GM19463 (cell line): Measurements from ENCODE around the gene CABP7.

ENCODE experiments used
- ATAC-seq: cut with Tn5 transposase; IDR thresholded peaks from one replicate; pipeline ENCODE4 v1.9.1; 2021; ENCODE audit warnings: mild to moderate bottlenecking, moderate library complexity; ENCODE audit not compliant: unreplicated experiment

The CABP7 gene

GRCh38 chr22:29722151-29722550 lies 2.3 kb downstream of the CABP7 start:
- ATAC-seq: no peak

DNA sequence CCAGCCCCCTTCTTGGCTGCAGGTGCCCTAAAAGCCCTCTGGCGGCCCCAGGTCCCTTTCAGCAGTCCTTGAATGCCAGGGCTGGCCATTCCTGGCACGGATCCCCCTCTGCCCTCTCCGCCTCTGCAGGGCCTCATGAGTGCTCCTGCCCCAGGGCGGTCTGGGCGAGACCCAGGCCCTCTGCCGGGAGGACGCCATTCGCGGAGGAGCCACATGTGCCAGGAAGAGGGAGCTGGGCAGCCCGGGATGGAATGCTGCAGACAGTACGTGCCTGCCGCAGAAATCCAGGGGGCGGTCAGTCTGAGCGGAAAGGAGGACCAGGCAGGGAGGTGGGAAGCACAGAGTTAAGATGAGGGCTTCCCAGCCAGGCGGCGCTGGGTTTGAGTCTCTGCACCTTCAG lies 2.8 kb downstream of the CABP7 start:
- ATAC-seq: no peak

- ATAC-seq: no peak
Measured at GRCh38 chr22:29723766-29724165, 4.0 kb downstream of the CABP7 start.

- ATAC-seq: no peak
Measured at GRCh38 chr22:29724843-29725242, 5.0 kb downstream of the CABP7 start.

- no peak for ATAC-seq
Measured at GRCh38 chr22:29726106-29726505, 6.3 kb downstream of the CABP7 start.

GRCh38 chr22:29726512-29727130 lies 6.8 kb downstream of the CABP7 start:
- ATAC-seq: no peak

DNA sequence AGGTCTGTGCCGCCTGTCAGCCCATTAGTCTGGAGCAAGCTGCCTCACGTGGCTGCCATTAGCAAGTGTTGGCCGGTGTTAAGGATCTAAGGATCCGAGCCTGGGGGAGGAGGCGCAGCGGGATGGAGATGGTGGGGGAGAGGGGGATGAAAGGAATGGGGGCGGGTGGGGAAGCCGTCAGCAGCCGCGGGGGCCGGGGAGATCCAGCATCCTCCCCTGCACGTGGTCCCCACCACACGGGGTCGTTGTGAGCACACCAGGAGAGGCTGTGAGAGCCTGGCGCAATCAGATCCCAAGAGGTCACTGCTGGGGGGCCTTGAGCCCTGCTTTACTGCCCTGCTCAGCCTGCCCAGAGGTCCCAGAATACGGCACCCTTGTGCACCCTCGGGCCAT lies 7.3 kb downstream of the CABP7 start:
- no peak for ATAC-seq

DNA sequence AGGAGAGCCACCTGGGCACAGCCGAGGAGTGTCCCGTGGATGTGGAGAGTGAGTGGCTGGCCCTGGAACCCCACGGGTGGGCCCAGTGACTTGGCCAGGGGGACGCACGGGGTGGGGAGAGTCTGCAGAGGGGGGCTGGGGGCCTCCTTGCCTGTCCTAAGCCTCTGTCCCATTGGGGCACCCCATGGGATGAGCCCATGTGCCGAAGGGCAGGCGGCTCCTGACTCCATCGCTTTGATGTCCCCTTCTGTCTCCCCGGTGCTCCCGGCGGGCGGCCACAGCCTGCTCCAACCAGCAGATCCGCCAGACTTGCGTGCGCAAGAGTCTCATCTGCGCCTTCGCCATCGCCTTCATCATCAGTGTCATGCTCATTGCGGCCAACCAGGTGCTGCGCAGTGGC lies 9.4 kb downstream of the CABP7 start:
- ATAC-seq: no peak

DNA sequence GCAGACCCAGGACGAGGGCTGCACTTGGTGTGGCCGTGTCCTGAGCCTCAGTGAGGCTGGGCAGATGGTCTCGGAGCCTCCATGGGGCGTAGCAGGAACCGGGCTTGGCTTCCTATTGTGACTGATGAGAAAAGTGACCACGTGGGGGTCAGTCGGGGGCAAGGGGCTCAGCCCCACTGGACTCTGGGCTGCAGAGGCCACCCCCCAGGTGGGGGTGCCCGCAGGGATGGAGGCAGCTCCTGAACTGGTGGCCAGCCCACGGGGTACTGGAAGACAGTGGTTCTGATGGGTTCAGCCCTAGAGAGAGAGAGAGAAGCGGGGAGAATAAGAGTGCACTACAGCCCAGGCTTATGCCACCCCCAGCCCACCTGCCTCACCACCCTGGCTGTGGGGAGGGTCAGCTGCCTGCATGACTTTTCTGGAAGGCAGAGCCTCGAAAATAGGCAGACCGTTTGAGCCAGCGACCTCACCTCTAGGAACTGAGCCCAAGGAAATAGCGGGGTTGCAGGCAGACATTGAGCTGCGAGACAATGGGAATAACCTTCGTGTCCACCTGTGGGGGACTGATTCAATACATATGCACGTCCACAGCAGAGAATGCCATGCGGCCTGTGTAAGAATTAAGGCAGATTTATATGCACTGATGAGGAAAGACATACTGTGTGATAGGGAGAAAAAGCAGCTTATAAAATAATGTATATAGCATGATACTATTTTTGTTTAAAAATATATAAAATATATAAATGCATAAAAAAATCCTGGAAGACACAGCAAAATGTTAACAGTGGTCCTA lies 11.5 kb downstream of the CABP7 start:
- ATAC-seq: no peak

DNA sequence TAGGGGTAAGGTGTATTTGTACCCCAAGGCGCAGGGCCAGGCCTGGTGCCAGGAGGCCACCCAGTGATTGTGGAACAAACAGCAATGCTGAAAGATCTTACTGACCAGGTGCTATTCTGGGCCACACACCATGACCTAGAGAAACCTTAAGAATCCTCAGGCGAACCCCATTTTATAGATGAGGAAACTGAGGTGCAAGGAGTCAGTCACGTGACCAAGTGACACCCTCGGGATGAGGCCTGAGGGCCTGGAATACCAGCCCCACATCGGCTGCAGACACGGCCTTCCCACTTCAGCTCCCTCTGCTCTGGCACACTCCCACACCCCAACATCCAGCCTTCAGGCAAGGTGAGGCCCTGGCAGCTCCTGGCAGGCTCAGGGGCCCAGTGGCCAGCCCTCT lies 13.1 kb downstream of the CABP7 start:
- no peak for ATAC-seq

GRCh38 chr22:29733362-29734201 lies 13.8 kb downstream of the CABP7 start:
- no peak for ATAC-seq

GRCh38 chr22:29734406-29734805 lies 14.6 kb downstream of the CABP7 start:
- no peak for ATAC-seq

DNA sequence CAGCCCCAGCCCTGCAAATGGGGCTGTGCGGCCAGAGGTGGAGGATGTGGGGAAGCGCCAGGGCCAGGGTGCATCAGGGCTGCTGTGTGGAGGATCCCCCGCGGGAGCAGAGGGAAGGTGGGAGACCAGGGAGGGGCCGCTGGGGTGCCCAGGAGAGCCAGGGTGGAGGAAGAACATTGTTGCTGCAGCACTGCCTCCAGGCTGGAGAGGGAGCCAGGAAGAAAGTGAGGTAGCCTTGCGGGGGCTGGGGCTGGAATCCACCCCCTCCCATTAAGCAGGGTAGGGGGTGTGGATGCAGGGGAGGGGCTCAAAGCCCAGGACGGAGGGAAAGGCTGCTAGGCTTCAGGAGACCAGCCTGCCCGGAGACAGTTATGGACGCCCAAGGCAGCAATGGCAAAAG lies 15.0 kb downstream of the CABP7 start:
- ATAC-seq: no peak

- no peak for ATAC-seq
Measured at GRCh38 chr22:29735416-29735815, 15.6 kb downstream of the CABP7 start.

GRCh38 chr22:29737251-29738117 lies 17.7 kb downstream of the CABP7 start:
- ATAC-seq: no peak

- no peak for ATAC-seq
Measured at GRCh38 chr22:29738118-29738815, 18.5 kb downstream of the CABP7 start.

DNA sequence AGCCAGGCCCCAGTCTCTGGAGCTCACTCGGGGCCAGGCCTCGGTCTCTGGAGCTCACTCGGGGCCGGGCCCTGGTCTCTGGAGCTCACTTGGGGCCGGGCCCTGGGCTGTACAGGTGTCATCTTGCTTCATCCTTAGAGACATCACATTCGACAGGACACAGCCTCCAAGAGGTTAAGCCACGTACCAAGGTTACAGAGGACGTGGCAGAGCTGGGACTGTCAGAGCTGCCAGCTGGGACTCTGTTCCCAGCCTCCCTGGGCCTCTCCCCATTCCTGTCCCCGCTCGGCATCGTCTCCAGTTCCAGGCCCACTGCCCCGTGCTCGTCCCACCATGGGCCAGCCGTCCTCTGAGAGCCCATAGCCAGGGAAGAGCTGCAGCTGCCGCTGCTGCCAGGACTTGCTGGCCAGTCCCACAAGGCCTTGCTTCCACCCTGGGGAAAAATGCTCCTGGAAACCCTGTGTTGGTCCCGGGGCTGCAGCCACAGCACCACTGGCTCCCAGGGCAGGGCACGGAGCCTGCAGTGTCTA lies 19.6 kb downstream of the CABP7 start:
- no peak for ATAC-seq

GRCh38 chr22:29740216-29740615 lies 20.4 kb downstream of the CABP7 start:
- ATAC-seq: no peak

DNA sequence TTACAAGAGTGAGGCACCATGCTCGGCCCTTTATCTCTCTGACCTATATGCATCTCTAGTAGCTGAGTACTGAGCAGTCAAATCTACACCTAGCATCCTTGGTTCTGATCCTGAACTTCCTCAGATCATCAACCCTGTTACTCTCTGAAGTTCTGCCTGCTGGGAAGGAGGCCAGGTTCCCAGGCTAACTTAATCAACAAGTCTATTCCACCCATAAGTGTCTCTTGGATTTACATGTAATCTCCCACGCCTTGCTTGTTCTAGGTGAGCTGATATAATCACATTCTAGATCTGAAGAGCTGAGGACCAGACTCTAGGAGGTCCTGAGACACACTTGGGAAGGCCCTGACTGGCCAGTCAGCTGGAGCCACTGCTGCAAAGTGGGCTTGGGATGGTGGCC lies 22.1 kb downstream of the CABP7 start:
- ATAC-seq: no peak

GRCh38 chr22:29742326-29742725 lies 22.5 kb downstream of the CABP7 start:
- ATAC-seq: no peak
